DMS79 treated with DMSO at 0.1 percent for 48 hours (cell line): ENCODE results near the gene PSMF1.
"Not testable (repeated sequence)": the region's sequence is repeated elsewhere in the genome, so short reads cannot be mapped to it uniquely, and the experiment has no call there.

Source experiments
- DNase-seq: peaks from one replicate; lab custom pipeline; 2025; lab: John Stamatoyannopoulos, UW

The PSMF1 gene

DNA sequence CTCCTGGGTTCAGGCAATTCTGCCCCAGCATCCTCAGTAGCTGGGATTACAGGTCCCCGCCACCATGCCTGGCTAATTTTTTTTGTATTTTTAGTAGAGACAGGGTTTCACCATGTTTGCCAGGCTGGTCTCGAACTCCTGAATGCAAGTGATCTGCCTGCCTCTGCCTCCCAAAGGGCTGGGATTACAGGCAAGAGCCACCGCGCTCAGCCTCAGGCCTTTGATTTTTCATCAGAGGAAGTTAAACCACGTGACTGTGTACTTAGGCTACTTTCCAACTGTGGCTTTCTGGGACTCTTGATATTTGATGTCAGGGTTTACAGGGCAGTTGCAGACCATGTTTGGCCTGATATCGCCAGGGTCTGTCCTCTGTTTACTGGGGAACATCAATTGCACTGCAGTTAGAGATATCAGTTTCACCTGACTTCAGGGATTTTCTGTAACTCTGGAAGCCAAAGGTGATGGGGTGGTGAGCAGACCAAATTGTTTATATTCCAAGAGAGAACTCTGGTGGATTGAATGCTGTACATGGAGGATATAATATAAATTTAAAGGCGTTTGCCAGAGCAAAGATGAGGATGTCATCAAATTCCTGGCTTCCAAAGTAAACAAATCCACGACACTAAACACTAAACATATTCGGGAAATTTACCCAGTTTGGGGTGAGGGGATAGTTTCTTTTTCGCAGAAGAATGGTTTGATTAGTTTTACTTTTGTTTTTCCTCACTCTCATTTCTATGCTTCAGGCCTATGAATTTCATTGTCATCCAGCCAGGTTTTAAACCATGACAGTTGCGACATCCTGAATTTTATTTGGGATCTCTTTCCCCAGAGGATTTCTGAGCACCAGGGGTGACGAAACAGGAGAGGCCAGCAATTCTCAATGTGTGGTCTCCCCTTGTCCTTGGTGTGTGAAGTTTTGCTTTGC lies 4.2 kb downstream of the PSMF1 start:
- peak; percentile 42 for DNase-seq

DNA sequence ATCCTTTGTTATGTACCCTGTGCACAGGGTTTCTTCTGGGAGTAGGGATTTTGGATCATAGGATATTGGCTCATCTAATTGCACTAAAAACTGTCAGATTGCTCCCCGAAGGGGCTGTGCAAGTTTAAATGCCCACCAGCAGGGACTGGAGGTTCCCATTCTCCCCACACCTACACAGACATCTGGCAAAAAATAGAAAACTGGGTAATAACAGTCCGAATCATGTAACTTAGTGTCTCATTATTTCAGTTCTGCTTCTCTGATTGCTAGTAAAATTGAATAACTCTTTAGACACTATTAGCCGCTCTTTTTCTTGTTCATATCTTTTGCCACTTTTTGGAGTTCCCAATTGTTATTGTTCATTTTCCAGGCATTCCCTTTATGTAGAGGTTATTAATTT lies 5.3 kb downstream of the PSMF1 start:
- DNase-seq, result no peak

DNA sequence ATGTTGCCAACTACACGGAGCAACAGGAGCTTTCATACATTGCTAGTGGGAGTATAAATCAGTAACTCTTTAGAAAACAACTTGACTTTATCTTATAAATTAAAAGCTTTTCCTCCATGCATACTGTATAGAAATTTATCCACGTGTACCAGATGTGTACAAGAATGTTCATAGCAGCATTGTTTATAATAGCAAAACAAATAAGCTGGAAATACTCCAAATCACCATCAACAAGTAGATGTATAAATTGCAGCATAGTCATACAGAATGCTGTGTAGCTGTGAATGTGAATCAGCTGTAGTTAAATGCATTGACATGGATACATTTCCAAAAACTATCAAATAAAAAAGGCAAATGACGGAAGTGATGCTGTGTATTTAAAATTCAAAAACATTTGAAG lies 6.0 kb downstream of the PSMF1 start:
- no peak for DNase-seq

DNA sequence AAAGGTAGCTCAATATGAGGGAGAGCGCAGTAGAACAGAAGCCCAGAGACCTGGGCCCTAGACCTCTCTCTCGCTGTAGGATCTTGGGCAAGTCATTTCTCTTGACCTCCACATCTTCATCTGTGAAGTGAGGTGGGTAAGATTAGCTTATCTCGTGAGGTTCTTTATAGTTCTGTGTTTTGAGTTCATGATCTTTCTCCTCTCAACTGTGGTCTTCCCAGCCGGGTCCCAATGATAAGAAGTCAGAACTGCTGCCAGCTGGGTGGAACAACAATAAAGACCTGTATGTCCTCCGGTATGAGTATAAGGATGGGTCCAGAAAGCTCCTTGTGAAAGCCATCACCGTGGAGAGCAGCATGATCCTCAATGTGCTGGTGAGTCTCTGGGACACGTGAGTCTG lies 6.9 kb downstream of the PSMF1 start:
- DNase-seq, result no peak

DNA sequence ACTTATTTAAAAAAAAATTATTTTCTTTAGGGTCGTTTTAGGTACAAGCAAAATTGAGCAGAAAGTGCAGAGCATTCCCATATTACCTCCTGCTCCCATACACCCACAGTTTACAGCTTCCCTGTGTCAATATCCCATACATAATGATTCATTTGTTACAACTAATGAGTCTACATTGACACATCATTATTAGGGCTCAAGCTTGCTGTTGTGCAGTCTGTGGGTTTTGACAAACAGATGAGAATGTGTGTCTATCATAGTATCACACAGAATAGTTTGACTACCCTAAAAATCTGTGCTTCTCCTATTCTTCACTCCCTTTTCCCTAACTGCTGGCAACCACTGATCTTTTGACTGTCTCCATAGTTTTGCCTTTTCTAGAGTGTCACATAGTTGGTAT lies 9.4 kb downstream of the PSMF1 start:
- DNase-seq, result no peak

DNA sequence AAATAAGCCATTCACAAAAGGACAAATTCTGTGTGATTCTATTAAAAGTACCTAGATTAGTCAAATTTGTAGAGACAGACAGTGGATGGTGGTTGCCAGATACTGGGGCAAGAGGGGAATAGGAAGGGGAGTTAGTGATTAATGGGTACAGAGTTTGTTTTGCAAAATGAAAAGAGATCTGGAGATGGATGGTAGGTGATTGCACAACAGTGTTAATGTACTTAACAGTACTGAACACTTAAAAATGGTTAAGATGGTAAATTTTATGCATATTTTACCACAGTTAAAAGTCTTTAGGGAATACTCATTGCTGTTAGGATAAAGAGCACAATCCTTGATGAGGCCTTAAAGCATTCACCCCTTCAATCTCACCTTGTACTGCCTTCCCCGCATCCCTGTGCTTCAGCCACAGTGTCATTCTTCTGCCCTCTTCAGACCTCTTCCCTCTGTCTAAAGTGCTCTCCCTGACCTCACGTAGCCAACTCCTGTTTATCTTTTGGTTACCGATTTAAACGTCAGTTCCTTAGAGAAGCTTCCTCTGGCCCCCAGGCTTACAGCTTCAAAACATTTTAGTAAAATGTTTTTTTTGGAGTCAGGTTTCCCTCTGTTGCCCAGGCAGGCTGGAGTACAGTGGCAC lies 11.8 kb downstream of the PSMF1 start:
- DNase-seq, result no peak

DNA sequence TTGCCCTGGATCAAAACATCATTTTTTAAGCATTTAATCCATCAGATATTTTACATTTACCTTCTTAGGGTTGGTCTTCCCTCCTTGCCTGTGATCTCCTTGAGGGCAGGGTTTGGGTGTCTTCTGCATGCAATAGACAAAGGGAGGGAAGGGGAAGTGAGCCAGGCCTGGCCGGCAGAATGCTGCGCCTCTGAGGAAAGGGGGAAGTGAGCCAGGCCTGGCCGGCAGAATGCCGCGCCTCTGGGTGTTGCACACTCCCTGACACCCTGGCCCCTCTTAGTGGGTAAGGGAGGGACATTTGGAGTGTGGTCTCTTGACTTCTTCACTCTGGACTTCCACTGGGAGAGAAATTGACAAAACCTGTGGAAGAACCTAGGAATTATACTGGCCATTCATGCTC lies 12.4 kb downstream of the PSMF1 start:
- no peak for DNase-seq

DNA sequence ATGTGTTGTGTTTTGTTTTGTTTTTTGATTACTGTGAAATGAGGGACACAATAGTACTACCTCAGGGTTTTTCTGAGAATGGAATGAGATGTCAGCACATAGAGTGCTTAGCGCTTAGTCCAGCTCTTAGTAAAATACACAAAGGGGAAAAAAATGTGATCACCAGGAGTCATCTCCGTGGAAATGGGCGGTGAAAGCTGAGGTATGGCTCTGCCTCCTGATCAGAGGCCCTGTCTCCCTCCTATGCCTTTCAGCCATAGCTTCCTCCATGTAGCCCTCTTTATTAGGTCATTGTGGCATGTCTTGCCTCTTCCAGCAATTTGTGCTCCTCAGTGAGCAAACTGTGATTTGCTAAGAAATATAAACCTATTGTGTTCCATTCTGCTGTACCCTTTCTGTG lies 13.0 kb downstream of the PSMF1 start:
- no peak for DNase-seq

DNA sequence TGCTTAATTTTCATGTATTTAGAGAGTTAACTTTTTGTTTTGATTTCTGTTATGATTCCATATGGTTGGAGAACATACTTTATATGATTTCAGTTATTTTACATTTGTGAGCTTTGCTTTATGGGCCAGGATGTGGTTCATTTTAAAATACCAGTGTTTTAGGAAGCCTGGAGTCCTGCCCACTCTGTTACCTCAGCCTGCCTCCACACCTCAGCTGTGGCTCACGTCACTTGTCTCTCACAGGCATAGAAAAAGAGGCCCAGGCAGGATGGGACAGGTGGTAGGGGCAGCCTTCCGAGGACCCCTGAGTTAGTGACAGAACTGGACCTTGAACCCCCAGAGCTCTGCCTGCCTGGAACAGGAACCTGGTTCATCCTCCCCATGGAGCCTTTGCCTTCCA lies 16.0 kb downstream of the PSMF1 start:
- no peak for DNase-seq

DNA sequence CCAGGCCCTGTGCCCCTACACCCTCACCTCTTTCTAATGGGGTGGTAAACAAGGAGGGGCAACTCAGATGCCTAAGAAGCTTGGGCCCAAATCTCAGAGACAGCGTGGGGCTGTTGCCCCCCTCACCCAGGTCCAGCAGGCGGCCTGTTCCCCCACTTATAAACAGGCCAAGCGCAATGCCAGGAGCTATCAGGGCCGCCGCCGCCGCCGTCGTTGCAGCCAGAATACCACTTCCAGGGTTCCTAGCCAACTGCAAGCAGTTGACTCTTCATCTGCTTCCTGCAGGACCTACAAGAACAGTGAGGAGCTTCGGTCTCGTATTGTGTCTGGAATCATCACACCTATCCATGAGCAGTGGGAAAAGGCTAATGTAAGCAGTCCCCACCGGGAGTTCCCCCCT lies 16.4 kb downstream of the PSMF1 start:
- DNase-seq, result no peak

DNA sequence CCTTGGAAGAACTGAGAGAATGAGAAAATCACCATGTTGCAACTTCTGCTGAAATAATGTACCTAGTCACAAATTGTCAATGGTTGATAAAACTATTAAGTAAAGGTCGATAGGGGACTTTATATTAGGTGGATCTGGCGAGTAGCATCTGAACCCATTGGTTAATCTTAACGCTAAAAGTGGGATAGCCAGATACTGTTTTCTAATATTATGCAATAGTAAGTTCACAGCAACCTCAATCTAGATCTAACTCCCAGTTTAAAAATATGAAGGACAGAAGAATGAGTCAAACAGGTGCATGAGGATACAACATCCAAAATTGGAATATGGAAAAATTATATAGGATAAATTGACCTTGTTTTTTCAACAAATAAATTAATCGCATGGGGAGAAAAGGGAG lies 18.8 kb downstream of the PSMF1 start:
- DNase-seq, result no peak

DNA sequence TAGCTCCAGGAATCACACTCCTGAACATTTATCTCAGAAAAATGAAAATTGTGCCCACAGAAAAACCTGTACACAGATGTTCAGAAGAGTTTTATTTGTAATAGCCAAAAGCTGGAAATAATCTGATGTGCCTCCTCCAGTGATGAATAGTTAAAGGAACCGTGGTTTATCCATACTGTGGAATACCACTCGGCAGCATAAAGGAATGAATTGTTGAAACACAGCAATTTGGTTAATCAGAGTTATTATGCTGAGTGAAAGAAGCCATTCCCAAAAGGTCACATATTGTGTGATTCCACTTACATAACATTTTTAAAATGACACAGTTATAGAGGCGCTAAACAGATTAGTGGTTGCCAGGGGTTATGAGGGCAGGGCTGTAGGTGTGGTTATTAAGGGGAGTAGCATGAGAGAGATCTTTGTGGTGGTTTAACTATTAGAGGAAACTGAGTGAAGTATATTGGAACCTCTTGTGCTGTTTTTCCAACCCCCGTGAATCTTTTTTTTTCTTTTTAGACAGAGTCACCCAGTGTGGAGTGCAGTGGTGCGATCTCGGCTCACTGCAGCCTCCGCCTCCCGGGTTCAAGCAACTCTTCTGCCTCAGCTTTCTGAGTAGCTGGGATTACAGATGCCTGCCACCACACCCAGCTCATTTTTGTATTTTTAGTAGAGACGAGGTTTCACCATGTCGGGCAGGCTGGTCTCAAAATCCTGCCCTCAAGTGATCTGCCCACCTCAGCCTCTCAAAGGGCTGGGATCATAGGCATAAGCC lies 26.2 kb downstream of the PSMF1 start:
- DNase-seq, result no peak

DNA sequence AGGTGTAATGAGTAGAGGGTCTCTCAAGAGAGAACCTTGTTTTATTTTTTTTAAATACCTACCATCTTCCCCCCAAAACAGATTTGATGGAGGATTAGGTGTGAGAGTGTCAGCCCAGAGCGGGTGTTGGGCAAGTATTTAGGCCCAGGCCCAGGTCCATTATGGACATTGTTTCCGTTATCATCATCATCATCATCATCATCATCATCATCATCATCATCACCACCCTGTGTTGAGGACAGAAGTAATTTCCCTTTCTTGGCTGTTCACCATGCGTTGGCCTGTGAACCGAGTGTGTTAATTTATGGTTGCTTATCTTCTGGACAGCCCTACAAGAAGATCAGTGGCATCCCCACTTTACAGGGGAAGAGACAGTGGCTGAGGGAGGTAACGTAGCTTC lies 28.6 kb downstream of the PSMF1 start:
- DNase-seq, result no peak

DNA sequence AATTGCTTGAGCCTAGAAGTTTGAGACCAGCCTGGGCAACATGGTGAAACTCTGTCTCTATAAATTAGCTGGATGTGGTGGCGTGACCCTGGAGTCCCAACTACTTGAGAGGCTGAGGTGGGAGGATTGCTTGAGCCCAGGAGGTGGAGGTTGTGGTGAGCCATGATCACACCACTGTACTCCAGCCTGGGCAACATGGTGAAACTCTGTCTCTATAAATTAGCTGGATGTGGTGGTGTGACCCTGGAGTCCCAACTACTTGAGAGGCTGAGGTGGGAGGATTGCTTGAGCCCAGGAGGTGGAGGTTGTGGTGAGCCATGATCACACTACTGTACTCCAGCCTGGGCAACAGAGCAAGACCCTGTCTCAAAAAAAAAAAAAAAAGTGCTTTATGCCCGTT lies 31.4 kb downstream of the PSMF1 start:
- DNase-seq, result not testable (repeated sequence)

DNA sequence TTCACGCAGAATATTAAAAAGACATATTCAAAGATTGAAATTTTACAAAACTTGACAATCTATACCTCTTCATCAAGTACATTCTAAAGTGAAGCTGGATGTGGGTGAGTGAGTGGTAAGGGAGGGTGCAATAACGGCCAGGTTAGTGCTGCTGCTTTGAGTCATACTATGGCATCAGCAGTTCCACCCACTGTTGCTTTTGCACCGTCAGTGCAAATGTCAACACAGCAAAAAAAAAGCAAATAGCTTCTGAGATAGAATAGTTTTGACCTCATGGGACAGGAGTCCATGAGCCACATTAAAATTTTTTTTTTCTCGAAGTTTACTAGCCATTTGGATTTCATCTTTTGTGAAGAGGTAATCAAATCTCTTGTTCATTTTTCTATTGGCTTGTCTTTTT lies 31.8 kb downstream of the PSMF1 start:
- DNase-seq, result no peak

DNA sequence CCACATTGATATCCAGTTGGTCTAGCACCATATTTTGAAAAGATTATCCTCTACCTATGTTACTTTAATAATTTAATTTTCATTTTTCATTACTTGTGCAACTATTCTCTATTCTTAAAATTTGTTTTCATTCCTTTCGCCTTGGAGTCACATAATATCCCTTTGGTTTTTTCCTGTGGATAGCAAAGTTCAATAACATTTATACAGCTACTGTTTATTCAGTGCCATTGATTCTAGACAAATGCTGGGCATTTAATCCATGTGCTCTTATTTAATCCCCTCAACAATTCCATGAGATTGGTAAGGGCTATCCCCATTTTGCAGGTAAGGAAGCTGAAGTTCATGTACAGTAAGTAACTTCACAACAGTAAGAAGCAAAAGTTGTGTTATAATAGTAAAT lies 32.6 kb downstream of the PSMF1 start:
- no peak for DNase-seq

DNA sequence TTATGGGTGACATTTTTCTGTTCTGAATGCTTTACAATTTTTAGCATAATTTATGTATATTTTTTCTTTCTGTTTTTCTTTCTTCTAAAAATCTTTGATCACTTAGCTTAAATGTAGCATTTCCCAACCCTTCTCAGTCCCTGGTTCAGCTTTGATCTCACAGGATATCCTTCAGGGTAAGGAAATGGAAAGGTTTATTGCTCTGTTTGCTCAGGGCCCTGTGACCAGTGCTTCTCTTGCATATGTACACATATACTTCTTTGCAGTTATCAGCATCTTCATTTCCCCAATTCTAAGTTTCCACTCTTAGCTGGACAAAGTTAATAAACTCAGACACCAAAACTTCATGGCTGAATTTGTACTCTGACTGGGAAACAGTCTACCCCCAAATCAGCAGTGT lies 35.8 kb downstream of the PSMF1 start:
- DNase-seq, result no peak

DNA sequence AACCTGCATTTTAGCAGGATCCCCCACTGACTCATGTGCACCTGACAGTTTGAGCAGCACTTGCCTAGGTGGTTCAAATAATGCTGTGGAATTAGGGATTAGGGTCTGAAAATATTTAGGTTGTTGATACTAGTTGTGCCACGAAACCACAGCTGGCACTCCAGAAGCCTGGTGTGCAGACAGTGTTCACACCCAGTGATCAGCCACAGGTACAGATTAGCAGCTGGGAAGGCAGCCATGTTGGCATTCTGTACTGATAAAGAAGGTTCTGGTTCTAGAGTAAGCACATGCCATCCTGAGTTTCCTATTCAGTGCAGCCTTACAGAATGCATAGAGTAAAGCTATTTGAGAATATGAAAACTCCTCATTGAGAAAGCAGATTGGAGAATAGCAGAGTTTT lies 36.3 kb downstream of the PSMF1 start:
- no peak for DNase-seq

DNA sequence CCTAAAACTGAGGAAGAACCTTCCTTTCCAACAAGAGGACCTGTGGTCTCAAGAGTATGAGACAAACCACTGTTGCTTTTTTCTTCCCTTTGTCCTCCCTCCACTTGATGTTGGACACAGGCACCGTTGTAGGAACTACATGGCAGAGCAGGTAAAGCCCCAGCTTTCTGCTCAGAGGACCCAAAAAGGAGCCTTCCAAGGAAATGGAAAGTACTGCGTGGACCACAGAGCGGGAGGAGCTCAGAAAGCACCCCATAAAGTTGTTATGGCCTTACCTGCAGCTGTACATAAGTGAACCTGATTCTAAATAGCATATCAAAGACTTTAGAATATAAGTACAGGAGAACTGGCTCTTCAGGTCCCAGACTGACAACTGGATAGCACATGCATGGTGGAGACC lies 36.9 kb downstream of the PSMF1 start:
- no peak for DNase-seq

DNA sequence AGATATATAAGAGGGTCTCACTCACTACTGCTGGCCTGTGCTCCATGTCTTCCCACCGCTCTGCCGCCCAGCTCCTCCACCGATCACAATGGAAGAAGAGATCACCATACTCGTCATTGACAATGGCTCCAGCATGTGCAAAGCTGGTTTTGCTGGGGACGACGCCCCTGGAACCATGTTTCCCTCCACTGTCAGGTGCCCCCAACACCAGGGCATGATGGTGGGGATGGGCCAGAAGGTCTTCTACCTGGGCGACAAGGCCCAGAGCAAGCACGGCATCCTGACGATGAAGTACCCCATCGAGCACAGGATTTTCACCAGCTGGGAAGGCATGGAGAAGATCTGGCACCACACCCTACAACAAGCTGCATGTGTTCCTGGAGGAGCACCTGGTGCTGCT lies 42.1 kb downstream of the PSMF1 start:
- no peak for DNase-seq

DNA sequence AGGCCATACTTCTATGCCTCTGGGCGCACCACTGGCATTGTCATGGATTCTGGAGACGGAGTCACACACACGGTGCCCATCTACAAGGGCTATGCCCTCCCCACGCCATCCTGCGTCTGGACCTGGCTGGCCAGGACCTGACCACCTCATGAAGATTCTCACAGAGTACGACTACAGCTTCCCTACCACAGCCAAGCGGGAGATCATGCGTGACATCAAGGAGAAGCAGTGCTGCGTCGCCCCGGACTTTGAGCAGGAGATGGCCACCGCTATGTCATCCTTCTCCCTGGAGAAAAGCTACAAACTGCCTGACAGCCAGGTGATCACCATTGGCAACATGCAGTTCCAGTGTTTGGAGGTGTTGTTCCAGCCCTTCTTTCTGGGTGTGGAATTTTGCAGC lies 42.6 kb downstream of the PSMF1 start:
- no peak for DNase-seq

DNA sequence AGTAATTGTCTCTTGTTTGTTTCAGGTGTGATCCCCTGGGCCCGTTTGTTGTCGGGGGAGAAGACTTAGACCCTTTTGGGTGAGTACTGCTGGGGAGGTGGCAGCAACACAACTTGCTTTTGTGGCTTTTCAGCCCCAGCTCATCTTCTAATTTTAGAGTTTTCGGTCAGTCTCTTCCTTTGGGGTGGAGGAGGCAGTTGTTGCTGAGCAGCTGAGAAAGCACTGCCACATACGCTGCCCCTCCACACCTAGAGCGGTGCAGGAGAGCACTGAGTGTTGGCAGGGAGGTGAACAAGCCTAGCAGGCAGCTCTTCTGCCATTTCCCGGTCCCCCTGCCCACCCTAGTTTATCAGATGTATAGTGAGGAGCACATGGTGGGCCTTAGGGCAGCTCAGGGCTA lies 44.7 kb downstream of the PSMF1 start:
- no peak for DNase-seq

DNA sequence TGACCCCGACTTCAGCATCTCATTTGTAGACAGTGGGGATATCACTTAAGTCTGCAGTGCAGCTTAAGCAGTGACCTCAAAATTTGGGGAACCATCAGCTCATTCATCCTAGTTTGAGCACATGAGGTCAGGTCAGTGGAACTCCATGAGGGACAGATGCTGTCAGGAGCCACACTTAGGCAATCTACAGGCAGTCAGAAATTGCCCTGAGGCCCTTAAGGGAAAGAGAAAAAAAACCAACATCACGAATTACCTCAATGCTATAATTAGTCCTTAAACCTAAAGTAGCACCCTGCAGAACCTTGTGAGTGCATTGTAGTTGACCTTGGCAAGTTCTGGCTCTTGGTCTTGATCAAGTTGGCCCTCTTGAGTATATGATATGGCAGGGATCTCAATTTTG lies 45.3 kb downstream of the PSMF1 start:
- DNase-seq, result no peak
